HG02571 (cell line): ENCODE results near the gene HTRA3.

Experiments
- ATAC-seq: cut with Tn5 transposase; IDR thresholded peaks from one replicate; pipeline ENCODE4 v1.9.1; 2021; ENCODE audit warnings: mild to moderate bottlenecking, moderate library complexity; ENCODE audit not compliant: unreplicated experiment

HTRA3 gene

DNA sequence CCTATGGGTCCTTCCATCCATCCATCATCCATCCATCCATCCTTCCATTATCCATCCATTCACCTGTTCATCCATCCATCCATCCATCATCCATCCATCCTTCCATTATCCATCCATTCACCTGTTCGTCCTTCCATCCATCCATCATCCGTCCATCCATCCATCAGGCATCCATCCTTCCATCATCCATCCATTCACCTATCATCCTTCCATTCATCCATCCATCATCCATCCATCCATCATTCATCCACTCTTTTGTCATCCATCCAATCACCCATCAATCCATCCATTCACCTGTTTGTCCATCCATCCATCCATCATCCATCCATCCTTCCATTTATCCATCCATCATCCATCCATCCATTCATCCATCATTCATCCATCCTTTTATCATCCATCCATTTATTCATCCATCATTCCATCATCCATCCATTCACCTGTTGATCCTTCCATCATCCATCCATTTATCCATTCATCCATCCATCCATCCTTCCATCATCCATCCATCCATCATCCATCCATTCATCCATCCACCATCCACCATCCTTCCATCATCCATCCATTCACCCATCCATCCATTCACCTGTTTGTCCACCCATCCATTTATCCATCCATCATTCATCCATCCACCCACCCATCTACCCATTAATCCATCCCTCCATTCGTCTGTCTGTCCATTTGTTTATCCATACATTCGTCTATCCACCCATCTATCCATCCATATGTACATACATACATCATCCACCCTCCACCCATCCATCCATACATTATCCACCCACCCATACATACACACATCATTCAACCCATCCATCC, 35.7 kb upstream of the HTRA3 start:
- ATAC-seq: no peak

DNA sequence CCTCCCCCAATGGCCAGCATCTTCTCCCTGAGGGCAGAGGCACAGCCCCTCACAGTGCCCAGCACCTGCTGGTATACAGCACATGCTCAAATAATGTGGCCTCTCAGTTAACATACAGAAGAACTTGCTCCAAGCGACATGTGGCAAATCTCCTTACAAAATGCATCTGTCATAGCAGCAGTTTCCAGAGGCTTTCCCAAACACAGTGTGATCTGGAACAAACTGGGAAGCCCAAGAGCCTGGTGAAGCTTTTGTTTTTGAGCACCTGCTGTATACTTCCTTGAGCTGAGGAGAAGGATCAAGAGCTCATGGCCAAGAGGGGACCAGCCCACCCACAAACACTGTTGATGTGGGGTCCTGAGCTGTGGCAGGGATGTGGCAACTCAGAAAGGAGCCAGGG, 34.8 kb upstream of the HTRA3 start:
- no peak for ATAC-seq

DNA sequence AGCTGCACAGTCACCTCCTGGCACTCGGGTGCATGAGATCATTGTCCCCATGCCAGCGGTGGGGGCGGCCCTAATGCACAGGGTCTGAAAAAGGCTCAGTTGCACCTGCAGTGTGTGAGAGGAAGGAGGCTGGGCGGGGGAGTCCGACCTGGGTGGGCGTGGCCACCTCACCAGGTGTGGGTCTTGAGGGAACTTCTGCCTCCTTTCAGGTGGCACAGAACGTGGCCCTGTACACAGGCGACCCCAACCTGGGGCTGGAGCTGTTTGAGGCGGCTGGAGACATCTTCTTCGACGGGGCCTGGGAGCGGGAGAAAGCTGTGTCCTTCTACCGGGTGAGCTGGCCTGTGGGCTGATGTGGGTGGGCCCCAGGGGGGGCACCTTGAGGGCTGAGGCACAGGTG, 34.3 kb upstream of the HTRA3 start:
- no peak for ATAC-seq

DNA sequence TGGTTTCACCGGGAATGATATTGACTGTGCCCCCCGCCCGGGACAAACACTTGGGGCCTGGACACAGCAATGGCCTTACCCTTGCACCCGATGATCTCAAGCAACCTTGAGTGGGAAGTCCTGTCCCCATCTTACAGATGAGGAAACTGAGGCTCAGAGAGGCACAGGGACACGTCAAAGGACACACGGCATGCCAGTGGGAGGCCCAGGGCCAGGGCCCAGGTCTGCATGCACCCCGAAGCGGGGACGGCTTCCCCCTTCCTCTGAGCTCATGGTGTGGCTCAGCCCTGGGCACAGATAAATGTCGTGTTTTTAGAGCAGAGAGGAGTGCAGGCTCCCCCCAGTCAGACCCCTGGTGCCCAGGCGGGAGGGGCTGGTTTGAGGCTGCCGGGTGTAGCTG, 33.9 kb upstream of the HTRA3 start:
- no peak for ATAC-seq

DNA sequence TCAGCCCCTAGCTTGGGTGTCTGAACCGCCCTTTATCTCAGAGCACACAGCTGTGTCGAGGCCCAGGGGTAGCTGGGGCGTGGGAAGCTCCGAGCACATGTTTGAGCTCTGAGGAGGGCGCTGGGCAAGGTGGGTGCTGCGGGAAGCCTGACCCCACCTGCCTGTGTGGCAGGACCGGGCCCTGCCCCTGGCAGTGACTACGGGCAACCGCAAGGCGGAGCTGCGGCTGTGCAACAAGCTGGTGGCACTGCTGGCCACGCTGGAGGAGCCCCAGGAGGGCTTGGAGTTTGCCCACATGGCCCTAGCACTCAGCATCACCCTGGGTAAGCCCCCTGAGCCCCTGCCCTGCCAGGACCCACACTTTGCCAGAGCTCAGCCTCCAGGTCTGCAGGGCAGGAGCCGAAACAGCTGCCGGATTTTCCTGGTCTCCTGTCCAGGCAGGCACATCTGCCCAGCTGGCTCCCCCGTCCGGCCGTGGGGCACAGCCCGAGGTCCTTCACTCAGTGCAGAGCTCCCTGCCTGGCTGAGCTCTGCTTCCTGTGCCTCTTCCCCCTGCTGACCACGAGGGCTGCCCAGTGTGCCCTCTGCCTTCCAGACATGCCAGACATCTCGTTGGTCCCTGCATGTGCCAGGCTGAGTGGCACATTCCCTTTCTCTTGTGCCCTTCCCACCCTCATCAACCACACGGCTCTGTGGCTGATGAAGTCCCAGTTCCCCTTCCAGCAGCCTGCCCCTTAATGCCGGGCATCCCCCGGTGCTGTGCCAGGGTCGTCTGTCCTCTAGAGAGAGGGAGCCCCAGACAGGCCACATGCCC, 33.2 kb upstream of the HTRA3 start:
- ATAC-seq: no peak

DNA sequence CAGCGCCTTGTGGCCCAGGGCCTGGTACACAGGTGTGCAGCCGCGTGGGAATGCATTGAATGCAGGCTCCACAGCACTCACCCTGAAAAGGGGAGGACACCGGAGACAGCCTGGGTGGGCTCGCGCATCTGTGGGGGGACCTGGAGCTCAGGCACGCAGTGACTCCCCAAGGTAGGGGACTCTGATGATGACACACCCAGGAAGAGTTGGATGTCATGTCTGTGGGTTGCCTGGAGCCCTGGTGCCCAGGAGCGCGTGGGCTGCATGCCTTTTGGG, 32.7 kb upstream of the HTRA3 start:
- ATAC-seq: no peak

DNA sequence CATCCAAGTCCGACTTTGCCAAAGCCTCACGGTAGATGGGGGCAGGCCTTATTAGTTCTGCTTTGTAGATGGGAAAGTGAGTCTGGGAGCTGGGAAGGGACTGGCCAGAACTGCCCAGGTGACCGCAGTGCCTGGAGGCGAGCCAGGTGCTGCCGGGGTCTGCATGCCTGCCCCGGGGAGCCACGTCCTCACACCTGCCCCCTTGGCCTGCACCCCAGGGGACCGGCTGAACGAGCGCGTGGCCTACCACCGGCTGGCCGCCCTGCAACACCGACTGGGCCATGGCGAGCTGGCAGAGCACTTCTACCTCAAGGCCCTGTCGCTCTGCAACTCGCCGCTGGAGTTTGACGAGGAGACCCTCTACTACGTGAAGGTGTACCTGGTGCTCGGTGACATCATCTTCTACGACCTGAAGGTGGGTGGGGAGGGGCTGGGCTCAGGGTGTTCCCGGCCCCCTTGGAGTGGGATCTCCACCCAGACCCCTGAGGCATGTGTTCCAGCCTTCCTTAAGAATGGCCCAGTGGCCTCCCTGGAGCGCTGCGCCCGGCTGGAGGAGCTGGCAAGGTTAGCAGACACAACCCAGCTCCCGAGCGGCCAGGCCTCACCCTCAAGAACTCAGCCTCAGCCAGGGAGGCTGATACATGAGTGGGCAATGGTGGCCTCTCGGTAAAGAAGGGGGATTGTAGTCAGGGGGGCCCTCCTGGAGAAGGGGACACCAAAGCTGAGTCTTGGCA, 32.1 kb upstream of the HTRA3 start:
- no peak for ATAC-seq

DNA sequence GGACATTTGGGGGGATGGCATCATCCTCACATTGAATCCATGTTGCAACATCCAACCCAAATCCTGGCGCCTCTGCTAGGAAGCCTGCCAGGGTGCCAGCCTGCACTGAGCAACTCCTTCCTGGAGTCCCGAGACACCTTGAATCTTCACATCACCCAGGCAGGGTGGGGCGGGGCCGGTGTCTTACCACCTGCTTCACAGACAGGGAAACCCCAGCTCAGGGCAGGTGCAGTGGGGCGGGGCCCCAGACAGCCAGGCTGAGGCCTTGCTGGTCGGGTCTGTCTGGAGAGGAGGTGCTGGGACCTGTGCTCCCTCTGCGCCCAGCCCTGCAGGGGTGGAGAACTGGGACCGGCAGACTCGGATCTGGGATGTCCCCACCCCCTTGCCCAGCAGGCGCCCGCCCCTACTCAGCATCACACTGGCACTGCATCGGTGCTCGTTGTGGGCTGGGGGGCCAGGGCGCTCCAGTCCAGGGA, 31.5 kb upstream of the HTRA3 start:
- ATAC-seq: no peak

DNA sequence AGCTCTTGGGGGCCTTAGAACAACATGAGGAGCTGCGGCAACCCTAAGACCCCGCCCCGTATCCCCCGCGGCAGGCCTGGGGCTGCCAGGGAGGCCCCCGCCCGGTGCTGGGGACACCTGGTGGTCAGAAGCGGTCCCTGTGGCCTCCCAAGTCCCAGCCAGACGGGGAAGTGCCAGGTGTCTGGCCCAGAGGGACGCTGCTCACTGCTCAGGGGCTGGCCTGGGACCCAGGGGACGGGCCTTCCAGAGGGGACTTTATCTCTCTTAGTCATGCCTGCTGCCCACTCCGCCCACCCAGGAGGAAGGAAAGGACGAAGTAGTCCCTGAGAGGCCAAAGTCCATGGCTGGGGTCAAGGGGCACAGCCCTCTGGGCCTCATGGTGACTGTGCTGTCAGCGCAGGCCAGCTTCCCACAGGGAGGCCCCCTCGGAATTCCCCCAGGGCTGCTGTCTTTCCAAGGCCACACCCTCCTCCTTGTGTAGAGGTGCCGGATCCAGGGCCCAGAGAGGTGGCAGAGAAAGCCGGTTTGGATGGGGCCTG, 31.0 kb upstream of the HTRA3 start:
- ATAC-seq: no peak

- ATAC-seq: no peak
Observed at GRCh38 chr4:8239226-8239625, 30.3 kb upstream of the HTRA3 start.

- no peak for ATAC-seq
Observed at GRCh38 chr4:8239661-8240060, 29.9 kb upstream of the HTRA3 start.

GRCh38 chr4:8240211-8241041, 29.1 kb upstream of the HTRA3 start:
- ATAC-seq: no peak

DNA sequence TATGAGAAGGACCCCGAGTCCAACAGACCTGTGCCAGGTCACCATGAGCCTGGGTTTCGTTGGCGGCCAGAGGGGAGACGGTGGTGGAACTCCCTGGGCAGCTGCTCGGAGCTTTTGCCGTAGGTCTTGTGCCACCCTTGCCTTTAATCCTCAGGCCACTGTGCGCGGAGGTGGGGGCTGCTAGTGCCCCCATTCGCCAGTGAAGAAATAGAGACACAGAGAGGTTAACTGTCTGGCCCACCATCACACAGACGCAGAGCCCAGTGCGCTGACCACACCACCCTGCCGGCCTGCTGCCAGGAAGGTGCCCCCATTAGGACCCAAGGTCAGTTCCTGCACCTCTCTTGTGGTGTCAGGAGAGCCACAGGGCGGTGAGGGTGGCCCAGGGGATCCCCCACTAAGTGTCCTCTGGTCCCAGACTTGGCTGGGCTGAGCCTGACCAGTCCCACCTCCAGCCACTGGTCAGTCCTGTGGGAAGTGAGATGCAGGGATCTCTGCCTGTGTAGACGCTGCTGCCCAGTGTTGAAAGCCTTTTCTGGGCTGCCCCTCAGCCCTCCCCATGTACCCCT, 28.3 kb upstream of the HTRA3 start:
- no peak for ATAC-seq

DNA sequence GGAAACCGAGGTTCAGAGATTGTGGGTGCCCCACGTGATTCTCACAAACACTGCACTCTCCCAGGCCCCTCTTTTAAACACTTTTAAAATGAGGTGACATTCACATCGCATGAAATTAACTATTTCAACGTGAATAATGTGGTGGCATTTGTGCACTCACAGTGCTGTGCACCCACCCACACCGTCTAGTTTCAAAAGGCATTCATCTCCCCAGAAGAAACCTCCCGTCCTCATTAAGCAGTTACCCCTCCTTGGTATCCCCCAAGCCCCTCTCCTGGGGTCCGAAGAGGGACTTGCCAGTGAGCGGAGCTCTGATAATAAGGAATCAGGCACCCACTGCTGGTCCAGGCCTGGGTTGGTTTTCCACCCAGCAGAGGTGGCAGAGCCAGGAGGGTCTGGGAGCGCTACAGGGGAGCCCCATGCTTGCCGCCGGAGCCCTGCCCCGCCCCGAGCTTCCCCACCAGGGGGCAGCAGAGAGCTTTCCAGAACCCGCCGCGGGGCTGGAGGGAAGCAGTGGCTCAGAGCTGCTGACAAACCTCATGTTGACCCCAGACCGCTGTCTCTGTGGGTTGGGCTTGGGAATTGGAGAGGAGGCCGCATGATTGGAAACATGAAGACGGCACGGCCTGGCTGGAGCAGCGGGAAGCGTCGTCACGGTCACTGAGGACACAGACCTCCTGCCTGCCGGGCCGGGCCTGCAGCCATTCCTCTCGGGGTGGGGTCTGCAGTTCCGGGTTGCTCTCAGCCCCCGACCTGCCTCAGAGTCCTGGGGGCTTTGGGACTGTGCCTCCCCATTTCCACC, 27.5 kb upstream of the HTRA3 start:
- ATAC-seq: peak; percentile 65

GRCh38 chr4:8242782-8243560, 26.6 kb upstream of the HTRA3 start:
- ATAC-seq: no peak

- ATAC-seq: no peak
Observed at GRCh38 chr4:8244001-8244757, 25.4 kb upstream of the HTRA3 start.

GRCh38 chr4:8244931-8245460, 24.6 kb upstream of the HTRA3 start:
- ATAC-seq: no peak
